Inferior parietal cortex (tissue), 1 donor: ENCODE data around the gene DEDD2.
A peak's percentile ranks its signal among the peaks of the same experiment; 100 is the strongest.

Source experiments
- DNase-seq: peaks from one replicate; pipeline ENCODE4 v3.0.0-alpha.2; 2016; ENCODE audit errors: extremely low spot score

DEDD2 gene

GRCh38 chr19:42248270-42249148, 31.0 kb upstream of the DEDD2 start:
- no peak for DNase-seq

GRCh38 chr19:42247640-42248199, 30.2 kb upstream of the DEDD2 start:
- DNase-seq: no peak

- DNase-seq: no peak
Observed at GRCh38 chr19:42246922-42247639, 29.6 kb upstream of the DEDD2 start.

GRCh38 chr19:42246143-42246921, 28.9 kb upstream of the DEDD2 start:
- DNase-seq: peak; percentile 85

GRCh38 chr19:42245231-42245630, 27.8 kb upstream of the DEDD2 start:
- no peak for DNase-seq

GRCh38 chr19:42244347-42245220, 27.1 kb upstream of the DEDD2 start:
- DNase-seq: peak; percentile 97

GRCh38 chr19:42242512-42243409, 25.3 kb upstream of the DEDD2 start, which contains the start of gene GSK3A:
TSS of gene GSK3A (minus strand) at chr19:42242602. CDS start at chr19:42242465, 137 bp downstream.
- DNase-seq: peak; percentile 98

- no peak for DNase-seq
Observed at GRCh38 chr19:42242069-42242511, 24.6 kb upstream of the DEDD2 start.

- DNase-seq: no peak
Observed at GRCh38 chr19:42241279-42241678, 23.8 kb upstream of the DEDD2 start.

- DNase-seq: no peak
Observed at GRCh38 chr19:42239544-42240220, 22.2 kb upstream of the DEDD2 start.

- DNase-seq: no peak
Observed at GRCh38 chr19:42235181-42235580, 17.7 kb upstream of the DEDD2 start.

- DNase-seq: no peak
Observed at GRCh38 chr19:42234364-42234763, 16.9 kb upstream of the DEDD2 start.

- no peak for DNase-seq
Observed at GRCh38 chr19:42233678-42234292, 16.3 kb upstream of the DEDD2 start.

GRCh38 chr19:42233106-42233505, 15.6 kb upstream of the DEDD2 start:
- DNase-seq: no peak

- DNase-seq: no peak
Observed at GRCh38 chr19:42232435-42232834, 15.0 kb upstream of the DEDD2 start.

- no peak for DNase-seq
Observed at GRCh38 chr19:42230571-42230970, 13.1 kb upstream of the DEDD2 start.

- no peak for DNase-seq
Observed at GRCh38 chr19:42229855-42230351, 12.4 kb upstream of the DEDD2 start.

- no peak for DNase-seq
Observed at GRCh38 chr19:42229301-42229854, 11.9 kb upstream of the DEDD2 start.
